BE2C (cell line): ENCODE data around the gene TMEM132D.
"Not testable (repeated sequence)": the region's sequence is repeated elsewhere in the genome, so short reads cannot be mapped to it uniquely, and the experiment has no call there.

Experiments used
- DNase-seq: peaks from one replicate; pipeline ENCODE4 v3.0.0-alpha.2; 2020
- H3K27me3 ChIP-seq: fragments of 250-450 bp; sonication (Bioruptor Pico); 2 replicates; pipeline ENCODE4 v1.5.1; 2020; ENCODE audit warnings: mild to moderate bottlenecking
- H3K36me3 ChIP-seq: fragments of 250-450 bp; sonication (Bioruptor Pico); 2 replicates; pipeline ENCODE4 v1.5.1; 2020; ENCODE audit warnings: mild to moderate bottlenecking
- H3K4me1 ChIP-seq: fragments of 250-450 bp; sonication (Bioruptor Pico); 2 replicates; pipeline ENCODE4 v1.5.1; 2020
- H3K4me3 ChIP-seq: 2 replicates; pipeline ENCODE4 v1.5.1; 2011; ENCODE audit warnings: low read depth, low read length
- H3K9me3 ChIP-seq: fragments of 250-450 bp; sonication (Bioruptor Pico); 2 replicates; pipeline ENCODE4 v1.5.1; 2020
- TF ChIP-seq, protein P1 (sequence below): IDR thresholded peaks from 2 replicates; pipeline ENCODE4 v1.5.1; 2012; ENCODE audit warnings: mild to moderate bottlenecking, low read depth, low read length

TMEM132D gene

DNA sequence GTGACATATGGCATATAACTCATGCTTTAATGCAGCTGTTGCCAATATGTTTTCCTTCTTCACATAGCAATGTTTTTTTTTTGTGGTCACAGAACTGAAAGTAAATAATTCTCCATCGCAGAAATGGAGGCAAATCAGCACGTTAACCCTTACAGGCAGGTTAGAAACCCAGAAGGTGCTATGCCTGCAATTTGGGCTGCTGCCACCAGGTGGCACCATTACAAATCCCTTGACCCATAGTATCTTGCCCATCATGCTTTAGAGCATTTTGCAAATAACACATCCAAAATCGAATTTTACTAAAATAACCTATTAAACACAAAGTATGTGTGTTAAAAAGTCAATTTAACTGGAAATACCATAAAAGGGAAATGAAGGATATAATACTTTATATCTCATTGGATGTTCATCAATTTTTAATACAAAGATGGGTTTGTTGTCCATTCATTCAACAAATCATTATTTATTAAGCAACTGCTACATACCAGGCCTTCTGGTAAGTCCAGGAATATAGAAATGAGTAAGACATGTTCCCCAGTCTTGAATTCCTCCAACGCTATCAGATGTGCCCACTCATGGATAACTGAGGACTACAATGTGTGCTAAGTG is 710.5 kb downstream of the TMEM132D start:
- H3K27me3 ChIP-seq, result no peaks in the 10 kb centered on the region
- TF ChIP-seq, protein P1, sequence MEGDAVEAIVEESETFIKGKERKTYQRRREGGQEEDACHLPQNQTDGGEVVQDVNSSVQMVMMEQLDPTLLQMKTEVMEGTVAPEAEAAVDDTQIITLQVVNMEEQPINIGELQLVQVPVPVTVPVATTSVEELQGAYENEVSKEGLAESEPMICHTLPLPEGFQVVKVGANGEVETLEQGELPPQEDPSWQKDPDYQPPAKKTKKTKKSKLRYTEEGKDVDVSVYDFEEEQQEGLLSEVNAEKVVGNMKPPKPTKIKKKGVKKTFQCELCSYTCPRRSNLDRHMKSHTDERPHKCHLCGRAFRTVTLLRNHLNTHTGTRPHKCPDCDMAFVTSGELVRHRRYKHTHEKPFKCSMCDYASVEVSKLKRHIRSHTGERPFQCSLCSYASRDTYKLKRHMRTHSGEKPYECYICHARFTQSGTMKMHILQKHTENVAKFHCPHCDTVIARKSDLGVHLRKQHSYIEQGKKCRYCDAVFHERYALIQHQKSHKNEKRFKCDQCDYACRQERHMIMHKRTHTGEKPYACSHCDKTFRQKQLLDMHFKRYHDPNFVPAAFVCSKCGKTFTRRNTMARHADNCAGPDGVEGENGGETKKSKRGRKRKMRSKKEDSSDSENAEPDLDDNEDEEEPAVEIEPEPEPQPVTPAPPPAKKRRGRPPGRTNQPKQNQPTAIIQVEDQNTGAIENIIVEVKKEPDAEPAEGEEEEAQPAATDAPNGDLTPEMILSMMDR, result peak; percentile 86
- no peaks in the 10 kb centered on the region for H3K36me3 ChIP-seq
- no peaks in the 10 kb centered on the region for H3K4me1 ChIP-seq
- no peak overlapping the region for H3K4me3 ChIP-seq
- DNase-seq, result peak; percentile 14
- no peaks in the 10 kb centered on the region; the same call in 1 of the 2 replicates for H3K9me3 ChIP-seq

DNA sequence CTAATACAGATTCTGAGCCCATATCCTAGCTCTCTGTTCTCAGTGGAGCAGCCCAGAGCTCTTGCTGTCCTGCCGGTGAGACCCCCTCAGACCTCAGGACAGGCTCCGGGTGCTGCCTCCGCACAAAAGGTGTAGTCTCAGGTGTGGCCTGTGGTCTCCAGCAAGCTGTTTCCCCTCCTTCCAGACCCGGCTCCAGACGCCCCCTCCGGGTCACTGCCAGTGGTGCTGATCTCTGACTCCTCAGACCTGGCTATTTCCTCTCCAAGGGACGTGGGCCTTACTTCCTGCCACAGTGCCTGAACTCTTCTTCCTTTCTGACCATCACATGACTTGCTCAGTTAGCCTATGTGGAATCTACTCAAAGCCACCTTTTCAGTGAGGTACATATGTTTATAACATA is 713.0 kb downstream of the TMEM132D start:
- no peak for DNase-seq
- Histone ChIP-seq H3K9me3 (no peaks in the 10 kb centered on the region; the same call in 1 of the 2 replicates), H3K36me3 (no peaks in the 10 kb centered on the region), H3K27me3 (no peaks in the 10 kb centered on the region), H3K4me1 (no peaks in the 10 kb centered on the region), H3K4me3 (no peak overlapping the region)
- TF ChIP-seq, protein P1, result no peak

DNA sequence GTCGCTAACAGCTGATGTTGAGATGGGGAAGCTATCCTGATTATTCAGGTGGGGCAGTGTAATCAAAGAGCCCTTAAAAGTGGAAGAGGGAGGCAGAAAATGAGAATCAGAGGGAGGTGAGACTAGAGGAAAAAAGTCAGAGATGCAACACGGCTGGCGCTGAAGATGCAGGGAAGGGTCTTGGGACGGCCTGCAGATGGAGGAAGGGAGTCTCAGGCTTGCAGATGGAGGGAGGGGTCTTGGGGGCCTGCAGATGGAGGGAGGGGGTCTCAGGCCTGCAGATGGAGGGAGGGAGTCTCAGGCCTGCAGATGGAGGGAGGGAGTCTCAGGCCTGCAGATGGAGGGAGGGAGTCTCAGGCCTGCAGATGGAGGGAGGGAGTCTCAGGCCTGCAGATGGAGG is 713.9 kb downstream of the TMEM132D start:
- H3K36me3 ChIP-seq, H3K4me1 ChIP-seq, DNase-seq, H3K4me3 ChIP-seq, H3K27me3 ChIP-seq, H3K9me3 ChIP-seq: not testable (repeated sequence)

DNA sequence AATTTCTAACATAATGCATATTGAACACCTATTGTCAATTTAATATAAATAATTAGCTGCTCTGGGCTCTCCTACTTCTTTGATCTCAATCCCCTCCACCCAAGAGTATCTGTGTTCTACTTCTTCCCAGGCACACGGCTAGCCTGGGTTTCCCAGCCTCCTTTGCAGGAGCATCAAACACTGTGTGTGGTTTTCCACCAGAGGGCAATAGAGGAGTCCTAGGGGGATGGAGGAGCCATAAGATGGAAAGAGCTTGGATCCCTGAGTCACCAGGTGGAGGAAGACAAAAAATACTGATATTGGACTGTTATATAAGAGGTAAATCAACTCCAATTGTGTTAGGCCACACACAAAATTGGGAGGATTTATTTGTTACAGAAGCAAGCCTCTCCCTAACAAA is 716.9 kb downstream of the TMEM132D start:
- no peak for DNase-seq
- Histone ChIP-seq H3K9me3 (no peaks in the 10 kb centered on the region; the same call in 1 of the 2 replicates), H3K27me3 (no peaks in the 10 kb centered on the region), H3K4me1 (no peaks in the 10 kb centered on the region), H3K4me3 (no peak overlapping the region), H3K36me3 (no peaks in the 10 kb centered on the region)
- TF ChIP-seq, protein P1, result no peak

DNA sequence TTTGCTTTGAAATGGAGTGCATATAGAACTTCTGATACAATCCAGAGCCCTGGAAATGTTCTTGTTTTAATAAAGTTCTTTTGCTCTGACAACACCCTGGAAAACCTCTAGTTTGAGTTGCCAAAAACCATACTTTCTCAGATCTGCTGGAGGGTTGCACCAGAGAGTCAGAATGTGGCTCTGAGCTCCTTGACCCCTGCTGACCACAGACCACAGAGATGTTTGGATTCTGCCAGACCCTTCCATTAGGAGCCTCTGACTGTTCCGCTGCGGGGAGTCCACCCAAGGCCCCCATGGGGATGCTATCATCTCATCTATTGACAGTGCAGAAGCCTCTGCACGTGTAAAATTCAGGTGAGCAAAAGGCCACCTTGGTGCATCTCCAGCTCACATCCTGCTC is 718.0 kb downstream of the TMEM132D start:
- no peak for DNase-seq
- Histone ChIP-seq H3K4me3 (no peak overlapping the region), H3K36me3 (no peaks in the 10 kb centered on the region), H3K9me3 (no peaks in the 10 kb centered on the region; the same call in 1 of the 2 replicates), H3K4me1 (no peaks in the 10 kb centered on the region), H3K27me3 (no peaks in the 10 kb centered on the region)
- TF ChIP-seq, protein P1, result no peak

DNA sequence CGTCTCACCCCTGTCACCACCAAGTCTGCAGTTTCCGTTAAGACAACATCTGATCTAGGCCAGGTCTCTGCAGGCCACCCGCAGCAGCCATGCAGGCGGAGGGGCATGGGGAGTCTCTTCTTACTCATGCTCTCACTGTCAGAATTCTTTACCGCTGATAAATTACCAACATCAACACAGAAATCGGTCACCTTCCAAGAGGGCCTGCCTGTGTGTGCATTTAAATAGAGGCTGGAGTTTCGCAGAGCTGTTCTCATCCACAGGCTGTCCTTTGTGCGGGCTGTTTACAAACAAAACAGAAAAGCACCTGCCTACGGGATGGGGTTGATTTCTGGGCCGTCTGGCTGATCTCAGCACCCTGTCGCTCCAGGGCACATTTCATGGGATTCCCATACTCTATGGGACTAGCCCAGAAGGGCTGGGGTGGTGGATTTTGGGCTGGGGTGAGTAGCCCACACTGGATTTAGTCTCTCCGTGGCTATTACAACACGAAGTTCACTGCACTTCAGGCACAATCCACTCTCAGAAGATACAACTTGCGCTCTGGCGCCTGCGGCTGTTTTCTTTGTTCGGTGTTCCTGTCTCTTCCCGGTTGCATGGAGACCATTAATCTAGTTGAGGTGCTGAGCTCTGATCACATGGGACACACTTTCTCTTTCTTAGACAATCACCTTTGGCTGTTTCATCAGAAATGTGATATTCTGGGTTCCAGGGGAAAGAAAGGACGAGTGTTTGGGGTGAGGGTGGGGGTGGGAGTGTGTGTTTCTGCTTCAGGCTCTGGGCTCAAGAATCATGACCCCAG is 719.5 kb downstream of the TMEM132D start:
- Histone ChIP-seq H3K9me3 (no peaks in the 10 kb centered on the region; the same call in 1 of the 2 replicates), H3K4me1 (no peaks in the 10 kb centered on the region), H3K4me3 (no peak overlapping the region), H3K27me3 (no peaks in the 10 kb centered on the region), H3K36me3 (no peaks in the 10 kb centered on the region)
- TF ChIP-seq, protein P1, result no peak
- no peak for DNase-seq
